ENCODE results near the gene SP5. TPM values are rescaled to one million over a fixed set of nuclear protein-coding genes. Genes with fewer than 3 reads are reported as not detected.

The SP5 gene
- total and polyA plus RNA-seq, 2 donors (not counting 3 experiments of a cell fraction or from before 2014, with no cell fraction given): not detected

DNA sequence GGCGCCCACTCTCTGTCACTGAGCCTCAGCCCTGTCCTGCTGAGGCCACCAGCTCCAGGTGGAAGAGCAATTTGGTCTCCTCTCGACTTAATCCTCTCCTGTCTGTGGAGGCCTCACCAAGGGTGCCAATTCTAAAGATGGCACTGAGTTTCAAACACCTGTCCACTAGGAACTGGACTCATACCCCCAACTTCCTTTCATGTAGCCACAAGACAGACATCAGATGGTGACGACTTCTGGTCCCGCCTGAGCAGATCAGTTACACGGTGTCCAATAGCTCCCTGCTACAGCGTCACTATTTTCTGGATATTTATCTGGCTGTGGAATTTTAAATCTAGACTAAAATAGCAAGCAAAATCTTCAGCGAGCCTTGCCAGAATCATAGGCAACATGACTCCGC is 24.5 kb upstream of the SP5 start:
- BruUV-seq (replicated peaks): no TSS peak
- H3K27ac ChIP-seq (ENCODE audit: insufficient read depth, low read depth, low read length): no peak overlapping the region
- dilution Hi-C loops (cut with MboI; ENCODE audit: extremely low pct_ligation_motif_present, low sequenced_read_pairs) (no loop called here), intact Hi-C loops (cut with micrococcal nuclease) (no loop called here)
- no peaks in the 10 kb centered on the region for H3K9me3 ChIP-seq (replicated peaks; ENCODE audit: control insufficient read depth, insufficient read depth, low read length)
- CTCF ChIA-PET: interaction anchor here (0.7 to 1.3 kb wide), 2 partner anchors 11 to 281 kb away, joined by 3 read pairs; no protein-coding TSS in a partner anchor
- FAIRE-seq (no peak), DNase-seq (ENCODE audit: low read depth, low spot score) (no peak)
- no peak overlapping the region for H3K4me2 ChIP-seq (ENCODE audit: insufficient read depth, low read length)
- H3K27me3 ChIP-seq (ENCODE audit: control insufficient read depth in 2 of 2, insufficient read depth in 2 of 2, low read length in 2 of 2): no peaks in the 10 kb centered on the region
- H2AFZ ChIP-seq (ENCODE audit: low read depth, low read length): no peak overlapping the region
- no peak overlapping the region for H3K9ac ChIP-seq (replicated peaks; ENCODE audit: extremely low read depth, insufficient read depth, low read length)
- POLR2A ChIA-PET: no interaction called here
- H3K79me2 ChIP-seq (ENCODE audit: control insufficient read depth, insufficient read depth, low read length): no peaks in the 10 kb centered on the region
- H3K36me3 ChIP-seq (ENCODE audit: control insufficient read depth in 2 of 2, extremely low read depth in 1 of 2, insufficient read depth in 2 of 2, low read length in 2 of 2): no peaks in the 10 kb centered on the region
- H4K20me1 ChIP-seq (replicated peaks; ENCODE audit: control insufficient read depth, extremely low read depth, insufficient read depth, low read length): no peaks in the 10 kb centered on the region
- TF ChIP-seq, protein P1, sequence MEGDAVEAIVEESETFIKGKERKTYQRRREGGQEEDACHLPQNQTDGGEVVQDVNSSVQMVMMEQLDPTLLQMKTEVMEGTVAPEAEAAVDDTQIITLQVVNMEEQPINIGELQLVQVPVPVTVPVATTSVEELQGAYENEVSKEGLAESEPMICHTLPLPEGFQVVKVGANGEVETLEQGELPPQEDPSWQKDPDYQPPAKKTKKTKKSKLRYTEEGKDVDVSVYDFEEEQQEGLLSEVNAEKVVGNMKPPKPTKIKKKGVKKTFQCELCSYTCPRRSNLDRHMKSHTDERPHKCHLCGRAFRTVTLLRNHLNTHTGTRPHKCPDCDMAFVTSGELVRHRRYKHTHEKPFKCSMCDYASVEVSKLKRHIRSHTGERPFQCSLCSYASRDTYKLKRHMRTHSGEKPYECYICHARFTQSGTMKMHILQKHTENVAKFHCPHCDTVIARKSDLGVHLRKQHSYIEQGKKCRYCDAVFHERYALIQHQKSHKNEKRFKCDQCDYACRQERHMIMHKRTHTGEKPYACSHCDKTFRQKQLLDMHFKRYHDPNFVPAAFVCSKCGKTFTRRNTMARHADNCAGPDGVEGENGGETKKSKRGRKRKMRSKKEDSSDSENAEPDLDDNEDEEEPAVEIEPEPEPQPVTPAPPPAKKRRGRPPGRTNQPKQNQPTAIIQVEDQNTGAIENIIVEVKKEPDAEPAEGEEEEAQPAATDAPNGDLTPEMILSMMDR (IDR thresholded peaks at IDR 0.05; ENCODE audit: extremely low read depth in 1 of 2, insufficient read depth in 1 of 2, low read depth in 1 of 2, low read length in 2 of 2): no peak
- TF ChIP-seq POLR2A (IDR thresholded peaks at IDR 0.05; ENCODE audit: low read depth, low read length) (no peak), POLR2AphosphoS5 (IDR thresholded peaks at IDR 0.05; ENCODE audit: insufficient read depth, low read depth, low read length) (no peak), MYC (IDR thresholded peaks at IDR 0.05; ENCODE audit: low read depth, low read length) (no peak), JUN (IDR thresholded peaks at IDR 0.05; ENCODE audit: borderline replicate concordance, insufficient read depth, insufficient read length, low read depth) (no peak), FOS (IDR thresholded peaks at IDR 0.05; ENCODE audit: borderline replicate concordance, insufficient read depth, low read length) (no peak), EZH2 (IDR thresholded peaks at IDR 0.05; ENCODE audit: borderline replicate concordance, low read depth, low read length, severe bottlenecking) (no peak), GATA2 (IDR thresholded peaks at IDR 0.05; ENCODE audit: insufficient read depth, insufficient read length, low read depth, low read length) (no peak)
- TF ChIP-seq, protein P2, sequence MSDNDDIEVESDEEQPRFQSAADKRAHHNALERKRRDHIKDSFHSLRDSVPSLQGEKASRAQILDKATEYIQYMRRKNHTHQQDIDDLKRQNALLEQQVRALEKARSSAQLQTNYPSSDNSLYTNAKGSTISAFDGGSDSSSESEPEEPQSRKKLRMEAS (IDR thresholded peaks at IDR 0.05; ENCODE audit: insufficient read depth, insufficient read length): no peak
- no peaks in the 10 kb centered on the region for H3K9me1 ChIP-seq (replicated peaks; ENCODE audit: control insufficient read depth, extremely low read depth, insufficient read depth, low read length)
- no peak overlapping the region for H3K4me3 ChIP-seq (replicated peaks in 1 of 3; ENCODE audit: insufficient read depth in 1 of 3, low read depth in 1 of 3, low read length in 3 of 3)
- no peaks in the 10 kb centered on the region for H3K4me1 ChIP-seq (ENCODE audit: control insufficient read depth, extremely low read depth, insufficient read depth, low read length)

Data from endothelial cell of umbilical vein (primary cell).